SK-N-MC (cell line): ENCODE results near the gene TRPM4.
A peak's percentile ranks its signal among the peaks of the same experiment; 100 is the strongest.

Source experiments
- EZH2 ChIP-seq: fragments of 200-600 bp; sonication (generic); IDR thresholded peaks from one replicate; pipeline ENCODE4 v1.6.1; 2017; ENCODE audit warnings: antibody characterized with exemption
- POLR2AphosphoS5 ChIP-seq: IDR thresholded peaks from 2 replicates; pipeline ENCODE4 v1.6.1; 2012; ENCODE audit warnings: mild to moderate bottlenecking, low read depth, low read length, borderline replicate concordance

DNA sequence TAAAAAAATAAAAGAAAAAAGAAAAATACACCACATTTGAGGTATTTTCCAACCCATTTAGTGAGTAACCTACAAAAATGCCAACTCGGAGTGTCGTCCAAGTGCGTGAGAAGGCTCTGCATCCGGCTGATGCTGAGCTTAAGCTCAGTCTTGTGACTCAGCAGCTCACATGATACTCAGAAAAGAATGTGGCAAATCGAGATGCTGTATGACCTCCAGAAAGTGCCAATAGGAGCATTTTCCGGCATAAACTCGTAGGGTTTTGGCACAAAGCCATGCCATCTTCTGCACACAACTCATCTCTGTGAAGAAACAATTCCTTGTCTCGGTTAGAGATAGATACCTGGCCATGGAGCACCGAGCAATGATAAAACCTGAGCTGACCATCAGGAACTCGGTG is 58.5 kb downstream of the TRPM4 start:
- TF ChIP-seq EZH2 (no peak), POLR2AphosphoS5 (peak; percentile 15; the same call in 1 of the 2 replicates)
